SK-N-SH treated with all-trans-retinoic acid at 6 μM for 48 hours (cell line): ENCODE measurements around the gene NIPBL.

Source experiments
- ARNTL ChIP-seq: fragments of 450-650 bp; formaldehyde crosslinking; IDR thresholded peaks from 2 replicates; pipeline ENCODE4 v1.5.0; 2020; ENCODE audit warnings: low read depth, mild to moderate bottlenecking, moderate library complexity, borderline replicate concordance
- CSDC2 ChIP-seq: fragments of 250-450 bp; sonication (Bioruptor Pico); IDR thresholded peaks from 2 replicates; pipeline ENCODE4 v1.5.0; 2020; ENCODE audit warnings: mild to moderate bottlenecking, moderate library complexity
- ISL1 ChIP-seq: fragments of 250-450 bp; sonication (Bioruptor Pico); IDR thresholded peaks from 2 replicates; pipeline ENCODE4 v2.1.2; 2022; ENCODE audit warnings: mild to moderate bottlenecking, moderate library complexity
- OSR1 ChIP-seq: fragments of 250-450 bp; sonication (Bioruptor Pico); IDR thresholded peaks from 2 replicates; pipeline ENCODE4 v1.8.0; 2022; ENCODE audit warnings: moderate library complexity, mild to moderate bottlenecking, inconsistent platforms
- PATZ1 ChIP-seq: fragments of 250-450 bp; sonication (Bioruptor Pico); IDR thresholded peaks from 2 replicates; pipeline ENCODE4 v1.8.0; 2020; ENCODE audit warnings: mild to moderate bottlenecking, moderate library complexity, borderline replicate concordance
- POU6F1 ChIP-seq: fragments of 250-450 bp; sonication (Bioruptor Pico); IDR thresholded peaks from 2 replicates; pipeline ENCODE4 v1.8.0; 2021; ENCODE audit warnings: low read depth, mild to moderate bottlenecking, moderate library complexity, borderline replicate concordance
- PPARA ChIP-seq: fragments of 250-450 bp; sonication (Bioruptor Pico); IDR thresholded peaks from 2 replicates; pipeline ENCODE4 v1.5.0; 2020; ENCODE audit warnings: mild to moderate bottlenecking, borderline replicate concordance
- TOX ChIP-seq: fragments of 250-450 bp; sonication (Bioruptor Pico); IDR thresholded peaks from 2 replicates; pipeline ENCODE4 v1.8.0; 2021; ENCODE audit warnings: mild to moderate bottlenecking, moderate library complexity, borderline replicate concordance
- ZFP3 ChIP-seq: fragments of 250-450 bp; sonication (Bioruptor Pico); IDR thresholded peaks from 2 replicates; pipeline ENCODE4 v1.5.0; 2020; ENCODE audit warnings: mild to moderate bottlenecking, moderate library complexity
- ZNF565 ChIP-seq: fragments of 450-650 bp; formaldehyde crosslinking; conservative IDR thresholded peaks from 2 replicates; pipeline ENCODE4 v1.5.0; 2020; ENCODE audit warnings: low read depth, mild to moderate bottlenecking, moderate library complexity
- ZNF8 ChIP-seq: fragments of 450-650 bp; formaldehyde crosslinking; IDR thresholded peaks from 2 replicates; pipeline ENCODE4 v1.5.0; 2020; ENCODE audit warnings: mild to moderate bottlenecking, moderate library complexity

GRCh38 chr5:37047947-37048346 is 171.4 kb downstream of the NIPBL start:
- TF ChIP-seq ZFP3 (CRISPR knock-in tag), result no peak
- no peak for TF ChIP-seq ZNF565 (CRISPR knock-in tag)
- no peak for TF ChIP-seq ARNTL (CRISPR knock-in tag)
- no peak for TF ChIP-seq PPARA
- no peak for TF ChIP-seq TOX (CRISPR knock-in tag)
- no peak for TF ChIP-seq OSR1
- no peak for TF ChIP-seq ISL1
- no peak for TF ChIP-seq PATZ1 (CRISPR knock-in tag)
- no peak for TF ChIP-seq CSDC2 (CRISPR knock-in tag)
- TF ChIP-seq ZNF8 (CRISPR knock-in tag), result no peak
- no peak for TF ChIP-seq POU6F1 (CRISPR knock-in tag)
